Measurements from ENCODE around the gene EEPD1.
A peak's percentile ranks its signal among the peaks of the same experiment; 100 is the strongest.

EEPD1 gene

DNA sequence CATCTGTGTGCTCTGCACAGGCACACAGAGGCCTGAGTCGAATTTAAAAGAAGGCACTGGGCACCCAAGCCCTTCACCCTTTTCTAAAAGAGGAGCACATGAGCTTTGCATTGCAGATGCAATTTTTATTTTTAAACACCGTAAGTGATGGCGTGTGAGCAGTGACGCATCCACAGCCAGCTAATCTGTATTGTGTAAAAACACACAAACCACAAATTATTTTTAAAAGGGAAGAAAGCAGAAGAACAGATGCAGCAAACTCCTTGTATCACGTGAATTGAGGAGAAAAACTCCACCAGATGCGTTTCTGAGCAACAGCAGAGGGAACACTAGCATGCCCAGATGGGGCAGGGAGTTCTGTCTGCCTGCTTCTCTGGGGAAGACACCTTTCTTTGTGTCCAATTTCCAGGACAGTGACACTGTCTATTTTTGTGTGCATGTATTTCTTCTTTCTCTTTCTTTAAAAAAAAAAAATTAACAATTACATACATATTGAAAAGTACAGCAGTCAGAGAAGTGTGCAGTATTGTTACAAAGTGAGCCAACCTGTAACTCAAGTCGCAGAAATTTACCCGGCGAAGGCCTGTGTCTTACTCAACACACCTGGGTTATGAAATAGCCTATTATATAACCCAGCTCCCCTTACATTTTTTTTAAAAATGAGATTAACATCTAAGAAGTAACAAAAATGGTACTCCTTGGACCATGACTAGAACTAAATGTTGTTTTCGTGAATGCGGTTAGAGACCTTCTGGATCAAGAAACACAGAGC is 39.2 kb downstream of the EEPD1 start:
- no peak for DNase-seq (ENCODE audit: low read depth)

DNA sequence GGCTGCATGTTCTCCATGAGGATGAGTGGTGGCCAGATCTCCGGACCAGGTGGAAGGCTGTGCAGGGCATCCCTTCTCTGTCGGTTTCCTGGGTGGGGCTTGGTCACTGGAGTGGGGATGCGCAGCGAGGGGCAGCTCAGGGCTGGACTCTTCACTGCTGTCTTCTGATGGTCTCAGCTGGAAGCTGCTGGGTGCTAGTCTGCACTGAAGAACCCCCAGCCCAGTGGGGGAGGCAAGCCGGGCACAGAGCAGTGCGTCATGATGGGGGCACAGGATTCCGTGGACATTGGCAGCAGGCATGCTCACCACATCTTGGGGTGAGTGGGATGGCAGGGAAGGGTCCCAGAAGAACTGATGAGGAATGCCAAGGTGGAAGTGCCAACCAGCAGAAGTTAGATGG is 39.8 kb downstream of the EEPD1 start:
- no peak for DNase-seq (ENCODE audit: low read depth)

DNA sequence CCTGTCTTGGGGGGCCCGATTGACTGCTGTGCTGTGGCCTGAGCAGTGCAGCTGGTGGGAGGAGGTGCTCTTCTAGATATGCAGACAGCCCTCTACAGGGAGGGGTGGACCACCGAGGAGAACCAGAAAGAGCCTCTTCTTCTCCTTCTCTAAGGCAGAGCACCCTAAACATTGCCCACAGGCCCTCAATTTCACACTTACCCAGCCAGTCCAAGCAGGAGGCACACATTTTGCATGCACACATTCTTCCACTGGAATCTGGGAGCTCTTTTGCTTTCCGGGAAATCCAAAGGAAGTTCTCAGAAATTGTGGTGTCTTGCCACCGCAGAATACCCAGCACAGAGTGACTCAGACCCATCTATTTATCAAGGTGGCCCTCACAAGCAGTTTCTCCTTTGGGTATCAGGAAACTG is 45.8 kb downstream of the EEPD1 start:
- no peak for DNase-seq (ENCODE audit: low read depth)

DNA sequence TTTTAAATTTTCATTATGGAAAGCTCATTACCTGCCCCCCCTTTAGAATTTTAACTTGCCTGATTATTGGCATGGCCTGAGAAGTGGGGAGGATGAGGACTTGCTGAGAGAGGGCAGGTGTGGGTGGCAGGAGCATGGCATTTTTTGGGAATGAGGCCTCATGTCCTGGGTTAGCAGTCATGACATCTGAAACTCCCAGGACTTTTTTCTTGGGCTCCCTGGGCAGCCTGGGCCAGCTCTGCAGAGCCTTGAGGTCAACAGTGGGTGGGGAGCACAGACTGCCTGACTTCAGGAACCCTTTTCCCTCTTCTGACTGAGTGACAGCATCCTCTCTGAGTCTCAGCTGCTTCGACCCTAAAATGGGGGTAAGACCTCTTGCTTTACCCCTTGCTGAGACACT is 46.3 kb downstream of the EEPD1 start:
- no peak for DNase-seq (ENCODE audit: low read depth)

DNA sequence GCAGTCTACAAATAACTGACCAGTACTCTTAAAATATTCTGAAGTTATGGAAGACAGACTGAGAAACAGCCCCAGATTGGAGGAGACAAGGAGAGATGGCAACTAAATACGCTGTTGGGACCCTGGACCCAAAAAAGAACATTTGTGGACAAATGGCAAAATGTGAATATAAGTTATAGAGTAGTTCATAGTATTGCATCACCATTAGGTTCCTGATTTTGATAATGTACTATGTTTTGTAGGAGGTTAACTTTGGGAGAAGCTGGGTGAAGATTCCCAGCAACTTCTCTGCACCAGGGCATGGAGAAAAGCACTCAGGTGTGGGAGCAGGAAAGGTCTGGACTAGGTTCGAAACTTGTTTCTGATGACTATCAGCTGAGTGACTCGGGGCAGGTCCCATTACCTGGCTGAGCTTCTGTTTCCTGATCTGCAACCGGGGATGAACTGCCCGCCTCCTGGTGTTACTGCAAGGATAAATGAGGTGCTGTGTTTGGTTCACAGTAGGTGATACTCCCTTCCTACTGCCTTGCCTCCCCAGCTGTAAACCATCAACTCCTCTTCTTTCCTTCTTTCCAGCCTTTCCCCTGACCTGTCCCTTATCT is 48.2 kb downstream of the EEPD1 start:
- no peak for DNase-seq (ENCODE audit: low read depth)

DNA sequence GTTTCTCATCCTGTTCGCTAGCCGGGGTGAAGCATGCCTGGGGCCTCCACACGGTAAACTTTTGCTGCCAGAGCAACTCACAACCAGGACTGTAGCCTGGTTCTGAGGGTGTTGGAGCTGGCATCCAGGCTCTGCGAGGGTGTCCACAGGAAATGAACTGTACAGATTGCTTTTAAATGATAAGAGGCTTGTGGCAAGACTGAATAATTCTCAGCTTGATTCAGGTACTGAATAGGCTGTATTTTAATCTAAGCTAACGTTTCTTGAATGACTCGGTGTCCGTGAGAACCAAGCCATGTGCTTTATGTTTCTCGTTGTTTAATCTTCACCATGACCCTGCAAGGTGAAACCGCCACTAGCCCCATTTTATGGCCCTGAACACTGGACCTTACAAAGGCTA is 49.3 kb downstream of the EEPD1 start:
- DNase-seq (ENCODE audit: low read depth): no peak

DNA sequence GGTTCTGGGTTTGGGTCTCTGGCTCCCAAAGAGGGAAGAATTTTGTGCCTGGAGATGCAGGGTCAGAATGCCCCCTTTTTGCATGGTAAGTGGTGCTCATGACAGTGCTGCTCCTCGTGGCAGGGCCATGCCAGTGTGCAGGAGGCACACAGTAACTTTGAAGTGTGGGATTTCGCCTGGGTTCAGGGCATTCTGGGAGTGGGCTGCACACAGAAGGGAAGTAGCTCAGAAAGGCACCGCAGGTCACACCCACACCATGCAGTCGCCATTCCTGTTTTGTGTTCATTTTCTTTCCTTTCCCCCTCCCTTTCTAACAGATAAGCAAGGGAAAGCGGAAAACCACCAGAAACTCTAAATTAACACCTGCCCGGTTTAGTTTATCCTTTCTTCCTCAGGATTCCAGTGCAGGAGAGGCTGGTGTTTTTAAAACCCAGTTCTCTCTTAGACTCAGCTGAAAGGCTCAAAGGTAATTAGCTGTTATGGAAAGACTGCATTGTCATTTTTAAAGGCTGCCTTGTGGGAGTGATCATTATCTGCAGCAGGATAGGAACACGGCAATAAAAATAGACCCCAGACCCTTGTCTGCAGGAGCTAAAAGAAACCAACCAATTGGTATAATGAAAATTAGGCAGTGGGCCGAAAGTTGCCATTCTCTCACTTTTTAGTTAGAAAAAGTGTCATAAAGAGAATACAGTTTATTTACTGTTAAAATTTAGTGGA is 50.2 kb downstream of the EEPD1 start:
- DNase-seq (ENCODE audit: low read depth): no peak

DNA sequence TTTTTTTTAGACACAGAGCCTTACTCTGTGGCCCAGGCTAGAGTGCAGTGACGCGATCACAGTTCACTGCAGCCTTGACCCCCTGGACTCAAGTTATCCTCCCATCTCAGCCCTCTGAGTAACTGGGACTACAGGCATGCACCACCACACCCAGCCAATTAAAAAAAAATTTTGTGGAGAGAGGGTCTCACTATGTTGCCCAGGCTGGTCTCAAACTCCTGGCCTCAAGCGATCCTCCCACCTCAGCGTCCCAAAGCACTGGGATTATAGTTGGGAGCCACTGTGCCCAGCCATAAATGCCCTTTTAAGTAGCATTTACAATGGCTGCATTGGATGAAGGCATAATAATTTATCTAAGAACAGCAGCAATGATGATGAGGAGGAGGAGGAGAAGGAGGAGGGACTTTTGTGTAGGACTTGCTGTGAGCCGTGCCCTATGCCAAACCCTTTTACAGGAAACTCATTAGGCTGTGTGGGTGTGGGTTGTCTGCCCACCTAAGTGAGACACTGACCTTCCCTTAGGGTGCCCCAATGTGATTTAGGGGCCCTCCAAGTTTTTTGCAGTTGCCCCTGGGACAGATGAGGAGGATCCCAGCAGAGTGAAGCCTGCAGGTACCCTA is 51.1 kb downstream of the EEPD1 start:
- DNase-seq (ENCODE audit: low read depth): no peak

DNA sequence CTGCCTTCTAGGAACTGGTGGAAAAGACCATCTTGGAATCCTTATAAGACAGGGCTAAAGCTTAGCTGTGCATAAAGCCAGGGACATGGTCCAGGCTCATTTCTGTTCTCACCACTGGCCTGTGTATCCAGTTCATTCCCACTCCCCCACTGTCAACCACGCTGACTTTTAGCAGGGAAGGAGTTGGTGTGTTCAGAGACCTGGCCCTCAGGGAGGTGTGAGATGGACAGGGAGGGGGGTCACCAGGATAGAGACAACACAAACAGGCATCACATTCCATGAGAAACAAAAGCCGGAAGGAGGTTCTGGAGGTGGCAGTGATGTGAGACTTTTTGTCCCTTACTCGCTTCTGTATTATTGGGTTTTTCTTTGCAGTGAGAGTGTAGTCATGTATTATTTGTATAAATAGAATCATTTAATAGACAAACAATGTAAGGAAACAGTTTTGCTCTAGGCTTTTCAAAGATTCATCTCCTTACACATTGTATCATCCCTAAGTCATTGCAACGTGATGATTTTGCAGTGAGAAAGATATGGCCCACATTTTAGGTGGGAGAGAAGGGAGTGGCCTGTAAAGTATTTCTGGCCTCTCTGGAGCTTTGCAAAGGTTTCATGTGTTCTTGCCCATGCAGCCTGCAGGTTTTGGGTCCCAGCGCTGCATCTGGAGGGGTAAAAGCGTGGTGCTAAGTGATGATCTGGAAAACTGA is 52.0 kb downstream of the EEPD1 start:
- DNase-seq (ENCODE audit: low read depth): no peak

DNA sequence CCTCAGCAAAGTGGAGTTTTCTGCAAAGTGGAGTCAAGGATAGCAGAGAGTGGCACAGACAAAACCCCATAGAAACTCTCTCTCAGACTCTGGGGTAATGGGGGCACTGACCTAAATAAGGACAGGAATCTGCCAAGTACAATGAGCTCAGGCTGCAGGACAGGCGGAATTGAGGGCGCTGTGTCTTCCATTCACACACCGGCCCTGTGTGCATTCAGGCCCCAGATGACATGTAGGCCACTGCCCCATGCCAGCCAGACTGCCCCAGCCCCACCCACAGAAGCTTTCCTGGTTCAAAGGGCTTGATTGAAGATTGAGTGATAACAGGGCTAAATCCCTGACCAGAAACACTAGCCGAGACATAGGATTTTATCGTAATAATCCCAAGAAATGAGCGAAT is 52.7 kb downstream of the EEPD1 start:
- no peak for DNase-seq (ENCODE audit: low read depth)

DNA sequence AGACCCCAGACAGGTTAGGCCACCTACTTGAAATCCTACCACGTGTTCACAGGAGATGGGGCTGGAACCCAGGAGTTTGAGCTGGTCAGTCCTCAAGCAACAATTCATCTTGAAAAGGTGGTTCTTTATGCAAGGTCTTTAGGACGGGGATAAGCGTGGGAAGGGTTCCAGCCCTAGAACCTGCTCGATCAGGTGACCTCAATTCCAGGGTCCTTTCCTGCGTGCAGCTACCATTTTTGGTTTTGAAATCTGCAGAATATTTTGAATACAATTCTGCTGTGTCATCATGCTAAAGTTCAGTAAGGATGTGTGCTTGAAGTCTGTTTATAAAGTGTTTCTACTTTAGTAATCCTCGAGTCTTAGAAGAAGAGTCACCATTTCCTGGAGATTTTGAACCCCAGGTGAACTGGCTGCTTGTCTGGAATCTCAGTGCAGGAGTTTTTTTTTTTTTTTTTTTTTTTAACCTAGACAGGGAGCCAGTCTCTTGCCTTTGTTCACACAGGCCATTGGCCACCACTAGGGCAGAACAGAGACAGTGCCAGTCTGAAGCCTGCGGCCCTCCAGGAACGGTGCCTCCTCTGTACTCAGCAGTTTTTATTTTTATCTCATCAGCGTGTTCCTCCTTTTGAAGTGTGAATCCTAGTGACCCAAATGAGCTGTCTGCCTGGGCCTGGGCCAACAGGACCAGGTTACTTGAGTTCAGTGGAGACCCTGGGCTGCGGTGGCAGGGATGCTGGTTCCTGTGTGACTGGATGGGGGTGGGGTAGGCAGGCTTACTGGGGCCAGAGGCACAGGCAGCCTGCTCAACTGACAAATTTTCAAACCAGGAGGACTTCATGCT is 54.6 kb downstream of the EEPD1 start:
- DNase-seq (ENCODE audit: low read depth): peak; percentile 18

DNA sequence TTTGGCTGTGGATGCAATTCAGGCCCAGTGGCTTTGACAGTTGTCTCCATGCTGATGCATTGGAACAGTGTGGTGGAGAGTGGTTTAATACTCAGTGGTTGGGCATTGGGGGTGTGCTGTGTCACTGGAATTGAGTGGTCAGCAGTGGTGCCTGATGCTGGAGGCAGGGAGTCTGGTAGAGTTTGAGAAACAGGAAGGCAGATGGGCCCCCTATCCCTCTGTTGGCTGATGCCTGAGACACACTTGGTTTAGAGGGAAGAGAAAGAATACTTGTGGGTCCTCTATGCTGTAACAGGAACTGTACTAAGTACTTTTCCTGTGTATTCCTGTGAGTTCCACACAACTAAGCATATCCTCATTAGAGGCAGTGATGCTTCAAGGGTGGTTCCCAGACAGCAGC is 55.4 kb downstream of the EEPD1 start:
- no peak for DNase-seq (ENCODE audit: low read depth)

DNA sequence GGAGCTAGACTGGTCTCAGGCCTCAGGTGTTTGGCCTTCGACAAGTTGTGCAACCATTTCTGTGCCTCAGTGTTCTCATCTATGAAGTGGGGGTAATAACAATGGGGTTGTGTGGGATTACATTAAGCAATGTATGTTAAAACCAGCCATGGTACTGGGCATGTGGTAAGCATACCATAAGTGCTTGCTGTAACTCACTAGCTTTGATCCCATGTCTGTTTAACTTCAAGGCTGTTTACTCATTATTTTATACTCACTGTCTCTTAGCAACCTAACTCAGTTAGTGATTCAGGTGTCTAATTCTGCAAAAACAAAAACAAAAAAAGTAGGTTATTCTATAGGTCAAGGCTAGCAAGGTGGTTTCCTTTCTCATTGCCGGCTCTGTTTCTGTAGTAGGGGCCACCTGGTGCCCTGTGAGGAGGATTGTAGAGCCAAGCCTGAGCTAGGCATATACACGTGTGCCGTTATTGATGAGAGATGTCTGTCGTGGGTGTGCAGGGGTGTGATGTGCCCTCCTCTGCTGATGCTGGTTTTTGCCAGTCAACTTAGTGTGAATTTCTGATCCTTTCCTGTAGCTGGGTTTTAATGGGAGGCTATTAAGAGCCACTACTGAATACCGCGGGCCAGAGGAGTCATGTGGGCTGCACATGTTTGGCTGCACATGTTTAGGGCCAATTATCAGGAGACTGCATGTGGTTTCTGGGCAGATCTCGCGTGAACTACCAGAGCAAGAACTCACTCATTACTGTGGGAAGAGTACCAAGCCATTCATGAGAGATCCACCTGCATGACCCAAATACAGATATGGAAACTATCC is 56.2 kb downstream of the EEPD1 start:
- DNase-seq (ENCODE audit: low read depth): no peak

DNA sequence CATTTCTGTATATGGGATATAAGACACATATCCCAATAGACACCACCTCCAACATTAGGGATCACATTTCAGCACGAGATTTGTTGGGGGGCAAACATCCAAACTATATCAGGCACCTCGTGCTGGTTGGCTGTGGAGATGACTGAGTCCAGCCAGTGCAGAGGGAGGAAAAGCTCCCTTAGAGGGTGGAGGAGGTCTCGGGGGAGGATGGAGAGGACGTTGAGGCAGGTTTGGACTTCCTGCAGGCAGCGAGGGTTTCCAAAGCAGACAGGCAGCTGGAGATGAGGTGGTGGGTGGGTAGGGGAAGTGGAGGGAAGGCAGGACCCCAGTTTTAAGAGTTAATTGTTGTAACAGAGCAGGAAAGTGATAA is 56.7 kb downstream of the EEPD1 start:
- no peak for DNase-seq (ENCODE audit: low read depth)

DNA sequence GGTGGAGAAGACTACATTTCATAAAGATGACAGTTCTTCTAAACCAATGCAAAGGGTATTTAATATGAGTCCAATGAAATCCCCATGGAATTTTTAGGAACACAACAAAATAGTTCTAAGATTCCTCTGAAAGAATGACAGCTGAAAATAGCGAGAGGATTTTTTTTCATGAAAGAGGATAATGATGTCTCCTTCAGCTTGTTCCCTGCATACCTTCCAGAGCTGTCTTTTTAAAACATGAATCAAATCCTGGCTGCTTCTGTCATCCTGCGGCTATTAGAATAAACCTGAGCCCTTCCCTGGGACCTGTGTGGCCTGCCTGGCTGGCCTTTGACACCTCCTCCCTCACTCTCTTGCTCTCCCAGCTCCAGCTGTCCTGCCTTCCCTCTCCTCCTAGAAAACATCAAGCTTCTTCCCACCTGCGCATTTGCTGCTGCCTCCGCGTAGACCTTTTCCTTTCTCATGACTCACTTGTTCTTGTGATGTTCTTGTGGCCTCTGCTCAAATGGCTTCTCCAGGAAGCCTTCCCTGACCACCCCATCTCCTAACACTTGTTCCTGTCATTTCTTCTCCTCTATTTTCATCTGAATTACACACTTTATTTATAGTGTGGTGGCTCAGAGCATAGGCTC is 57.4 kb downstream of the EEPD1 start:
- no peak for DNase-seq (ENCODE audit: low read depth)

DNA sequence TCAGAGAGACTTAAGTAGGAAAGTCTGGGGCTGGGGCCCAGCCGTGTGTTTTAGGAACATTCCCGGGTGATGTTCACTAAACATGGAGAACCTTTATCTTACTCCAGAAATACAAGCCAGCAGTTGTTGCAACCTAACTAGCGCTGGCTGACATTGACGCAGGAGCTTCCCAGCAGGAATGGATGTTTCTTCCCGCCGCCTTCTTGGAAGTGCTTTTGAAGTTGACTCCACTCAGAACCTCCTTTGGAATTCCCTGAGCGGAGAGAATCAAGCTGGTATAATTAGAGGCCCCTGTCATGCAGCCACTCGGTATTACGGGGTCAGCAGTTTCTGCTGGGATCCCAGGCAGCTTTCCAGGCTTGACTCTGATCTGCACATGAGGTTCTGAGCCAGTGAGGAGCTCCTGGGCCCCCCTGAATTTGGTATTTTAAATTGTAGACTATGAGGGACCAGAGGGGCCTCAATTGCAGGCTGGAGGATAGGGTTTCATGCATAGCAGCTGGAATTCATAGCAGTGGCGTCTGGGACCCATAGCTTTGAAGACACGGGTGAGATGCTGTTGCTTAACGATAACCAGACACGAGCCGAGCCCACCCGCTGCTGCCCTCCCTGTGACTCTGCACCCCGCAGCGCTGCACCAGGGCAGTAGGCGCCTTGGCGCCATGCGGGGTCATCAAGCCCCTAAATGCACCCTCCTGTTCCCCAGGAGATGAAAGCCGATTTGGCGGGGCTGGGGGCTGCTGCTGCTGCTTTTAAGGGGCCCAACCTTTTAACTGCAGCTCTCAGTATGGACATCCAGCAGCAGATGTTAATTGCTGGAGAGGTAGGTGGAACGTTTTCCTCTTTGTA is 61.8 kb downstream of the EEPD1 start:
- DNase-seq (ENCODE audit: low read depth): no peak

DNA sequence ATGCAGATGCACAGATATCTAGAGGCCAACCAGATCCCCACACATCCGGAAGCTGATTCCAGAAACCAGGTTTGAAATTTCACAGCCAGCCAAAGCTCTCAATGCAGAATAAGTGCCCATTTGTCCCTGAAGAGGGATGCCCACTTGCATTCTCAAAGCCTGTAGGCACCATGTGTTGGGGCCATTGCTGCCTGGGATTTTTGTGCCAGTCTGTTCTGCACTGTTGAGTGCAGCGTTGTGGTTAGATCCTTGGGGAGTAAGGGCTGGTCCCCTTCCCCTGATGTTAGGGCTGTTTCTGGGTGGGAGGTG is 62.4 kb downstream of the EEPD1 start:
- no peak for DNase-seq (ENCODE audit: low read depth)

DNA sequence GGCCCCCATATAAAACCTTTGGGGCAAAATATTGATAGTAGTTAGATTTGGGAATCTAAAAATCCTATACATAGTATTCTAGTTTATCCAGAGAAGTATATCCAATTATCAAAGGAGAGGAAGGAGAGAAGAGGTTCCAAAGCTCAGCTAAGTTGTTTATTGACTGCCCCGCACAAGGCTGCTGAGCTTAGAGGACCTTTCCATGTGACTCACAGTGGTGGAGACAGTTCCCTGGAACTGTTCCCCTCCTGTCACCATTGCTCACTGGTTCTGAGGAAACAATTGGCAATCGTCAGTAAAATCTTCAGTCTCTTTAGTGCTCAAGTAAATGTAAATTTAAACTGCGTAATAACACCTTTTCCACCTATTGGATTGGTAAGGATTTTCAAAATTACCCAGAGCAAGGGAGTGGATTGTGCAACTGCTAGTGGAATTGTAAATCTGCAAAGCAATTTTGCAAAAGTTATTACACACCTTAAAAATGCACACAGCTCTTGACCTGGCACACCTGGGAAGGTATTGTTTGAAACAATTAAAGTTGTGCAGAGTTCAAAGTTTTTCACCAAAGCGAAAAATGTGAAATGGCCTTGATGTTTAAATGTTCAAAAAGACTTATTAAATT is 63.1 kb downstream of the EEPD1 start:
- no peak for DNase-seq (ENCODE audit: low read depth)
